Measurements from ENCODE around the gene CXCR4. TPM values are rescaled to one million over a fixed set of nuclear protein-coding genes. Genes with fewer than 3 reads are reported as not detected.

Gene CXCR4
- polyA plus RNA-seq, 1 experiment: 0.05 TPM

DNA sequence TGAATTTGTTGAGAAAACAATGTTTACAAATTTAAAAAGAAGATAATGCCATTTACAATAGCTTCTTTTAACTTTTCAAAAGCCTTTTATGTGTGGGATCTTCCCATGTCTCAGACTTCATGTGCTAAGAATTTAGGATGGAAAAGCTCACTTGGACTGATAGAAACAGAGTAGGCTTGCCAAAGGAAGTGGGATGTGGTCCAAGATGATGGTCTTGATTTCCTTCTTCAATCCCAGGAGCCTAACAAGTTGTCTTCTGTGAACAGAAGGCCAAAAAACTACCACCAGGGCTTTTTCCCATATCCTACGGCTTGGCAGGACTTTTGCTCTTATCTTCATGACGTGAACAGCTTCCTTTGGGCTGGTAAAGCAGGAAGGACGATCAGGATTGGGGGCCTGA is 9.5 kb downstream of the CXCR4 start:
- H3K36me3 ChIP-seq (ENCODE audit: control insufficient read depth, insufficient read depth, low read length): no peaks in the 10 kb centered on the region
- no peaks in the 10 kb centered on the region; the same call in 1 of the 2 replicates for H3K27me3 ChIP-seq (ENCODE audit: control insufficient read depth, insufficient read depth, low read length)
- CTCF ChIA-PET: interaction anchor here (0.9 kb wide), 1 partner anchor 68 kb away, joined by 3 read pairs; no protein-coding TSS in a partner anchor
- no peak for DNase-seq (ENCODE audit: low read depth)
- TF ChIP-seq CTCF (IDR thresholded peaks at IDR 0.05; ENCODE audit: insufficient read depth, low read depth, low read length): no peak
- H3K4me3 ChIP-seq (ENCODE audit: low read depth, low read length): no peak overlapping the region
- POLR2A ChIA-PET: no interaction called here

DNA sequence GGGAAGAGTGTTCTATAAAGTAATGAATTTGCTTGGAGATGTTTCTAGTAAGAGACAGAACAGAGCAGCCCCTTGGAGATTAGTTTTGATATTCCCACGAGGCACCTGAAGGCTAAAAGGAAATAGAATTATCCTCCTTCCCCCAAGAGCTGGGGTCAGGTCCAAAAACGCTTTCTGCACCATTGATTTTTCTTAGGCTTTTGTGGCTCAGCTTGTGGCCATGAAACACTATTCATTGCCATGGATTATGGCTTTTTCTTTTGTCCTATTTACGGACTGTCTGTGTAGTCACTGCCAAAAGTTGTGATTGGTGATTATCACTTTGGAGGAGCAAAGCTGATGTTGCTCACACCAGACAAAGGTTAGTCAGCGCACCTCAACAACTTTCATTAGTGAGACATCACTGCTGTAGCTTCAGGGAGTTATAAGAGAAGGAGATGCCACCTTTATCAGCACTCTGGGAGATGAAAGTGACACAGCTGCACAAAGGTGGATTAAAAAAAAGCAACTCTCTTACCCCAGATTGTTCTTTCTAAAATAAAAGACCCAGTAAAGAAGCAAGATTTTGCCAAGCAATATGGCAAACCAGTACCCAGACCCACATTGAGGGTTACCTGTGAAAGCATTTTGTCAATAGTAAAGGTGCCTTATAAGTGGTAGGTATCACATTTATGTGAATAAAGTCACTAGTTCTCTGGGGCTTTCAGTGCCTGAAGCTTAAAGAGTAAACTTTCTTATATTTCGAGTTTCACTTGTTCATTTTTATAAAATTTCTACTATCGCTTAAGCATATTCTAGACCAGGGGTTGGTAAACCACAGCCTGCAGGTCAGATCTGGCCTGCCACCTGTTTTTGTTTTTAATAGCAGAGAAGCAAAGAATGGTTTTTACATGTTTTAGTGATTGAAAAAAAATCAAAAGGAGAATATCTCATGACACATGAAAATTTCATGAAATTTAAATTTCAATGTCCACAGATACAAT is 10.6 kb downstream of the CXCR4 start:
- Histone ChIP-seq H3K36me3 (ENCODE audit: control insufficient read depth, insufficient read depth, low read length) (no peaks in the 10 kb centered on the region), H3K4me3 (ENCODE audit: low read depth, low read length) (no peak overlapping the region), H3K27me3 (ENCODE audit: control insufficient read depth, insufficient read depth, low read length) (no peaks in the 10 kb centered on the region)
- POLR2A ChIA-PET: no interaction called here
- DNase-seq (ENCODE audit: low read depth): no peak
- no peak for TF ChIP-seq CTCF (IDR thresholded peaks at IDR 0.05; ENCODE audit: insufficient read depth, low read depth, low read length)
- CTCF ChIA-PET: no interaction called here

GRCh38 chr2:136106505-136106904 is 11.4 kb downstream of the CXCR4 start:
- POLR2A ChIA-PET: no interaction called here

DNA sequence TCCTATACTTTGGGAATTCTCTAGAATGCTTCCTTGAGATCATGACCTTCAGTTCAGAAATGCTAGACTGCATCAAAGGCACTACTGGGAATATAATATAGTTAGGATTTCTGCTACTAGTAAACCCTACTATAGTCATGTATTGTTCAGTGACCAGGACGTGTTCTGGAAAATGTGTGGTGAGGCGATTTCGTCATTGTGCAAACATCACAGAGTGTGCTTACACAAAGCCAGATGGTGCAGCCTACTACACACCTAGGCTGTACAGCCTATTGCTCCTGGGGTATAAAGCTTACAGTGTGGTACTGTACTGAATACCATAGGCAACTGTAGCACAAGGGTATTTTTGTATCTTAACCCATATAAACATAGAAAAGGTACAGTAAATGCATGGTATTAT is 13.0 kb downstream of the CXCR4 start:
- Histone ChIP-seq H3K27me3 (ENCODE audit: control insufficient read depth, insufficient read depth, low read length) (no peaks in the 10 kb centered on the region), H3K36me3 (ENCODE audit: control insufficient read depth, insufficient read depth, low read length) (no peaks in the 10 kb centered on the region), H3K4me3 (ENCODE audit: low read depth, low read length) (no peak overlapping the region)
- TF ChIP-seq CTCF (IDR thresholded peaks at IDR 0.05; ENCODE audit: insufficient read depth, low read depth, low read length): no peak
- CTCF ChIA-PET: no interaction called here
- no peak for DNase-seq (ENCODE audit: low read depth)
- POLR2A ChIA-PET: no interaction called here

More at GRCh38 chr2:136106505-136106904, 11.4 kb downstream of the CXCR4 start:
- no peaks in the 10 kb centered on the region for H3K27me3 ChIP-seq (ENCODE audit: control insufficient read depth, insufficient read depth, low read length)
- no peak for TF ChIP-seq CTCF (IDR thresholded peaks at IDR 0.05; ENCODE audit: insufficient read depth, low read depth, low read length)
- CTCF ChIA-PET: no interaction called here
- no peak for DNase-seq (ENCODE audit: low read depth)
- H3K4me3 ChIP-seq (ENCODE audit: low read depth, low read length): no peak overlapping the region
- H3K36me3 ChIP-seq (ENCODE audit: control insufficient read depth, insufficient read depth, low read length): no peaks in the 10 kb centered on the region

DNA sequence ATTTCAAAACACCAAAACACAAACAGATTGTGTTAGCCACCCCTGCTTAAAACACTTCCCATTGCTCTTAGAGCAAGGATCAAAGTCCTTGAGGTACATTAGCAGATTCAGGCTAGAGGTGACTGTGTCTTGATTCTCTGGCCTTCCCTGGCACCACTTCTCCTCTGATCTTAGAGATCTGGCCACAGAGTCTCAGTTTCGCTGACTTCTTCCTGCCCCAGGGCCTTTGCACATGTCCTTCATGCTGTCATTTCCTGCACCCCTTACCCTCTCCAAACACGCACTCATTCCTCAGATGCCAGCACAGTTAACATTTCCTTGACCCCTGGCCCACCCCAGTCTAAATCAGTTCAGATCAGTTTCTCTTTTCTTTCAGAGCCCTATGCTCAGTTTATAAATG is 16.9 kb downstream of the CXCR4 start:
- CTCF ChIA-PET: no interaction called here
- TF ChIP-seq CTCF (IDR thresholded peaks at IDR 0.05; ENCODE audit: insufficient read depth, low read depth, low read length): no peak
- POLR2A ChIA-PET: no interaction called here
- H3K36me3 ChIP-seq (ENCODE audit: control insufficient read depth, insufficient read depth, low read length): no peaks in the 10 kb centered on the region
- no peak for DNase-seq (ENCODE audit: low read depth)
- H3K27me3 ChIP-seq (ENCODE audit: control insufficient read depth, insufficient read depth, low read length): no peaks in the 10 kb centered on the region
- no peak overlapping the region for H3K4me3 ChIP-seq (ENCODE audit: low read depth, low read length)

Data from BJ (cell line).